Thoracic aorta (tissue), 2 donors: Measurements from ENCODE around the gene ELFN1. TPM values are rescaled to one million over a fixed set of nuclear protein-coding genes. Genes with fewer than 3 reads are reported as not detected.

Experiments used
- ATAC-seq: fragments of 150-250 bp; one replicate; pipeline ENCODE4 v1.8.0; 2017; ENCODE audit warnings: low read depth; ENCODE audit not compliant: insufficient number of reproducible peaks, low FRiP score
- DNase-seq: peaks from one replicate; pipeline ENCODE4 v3.0.0-alpha.2; 2020; ENCODE audit warnings: low spot score
- H3K27ac ChIP-seq, 2 donors: fragments of 200-600 bp; sonication (generic); 1 replicate in 1 of 2; 2 replicates in 1 of 2; pipeline ENCODE4 v1.5.1; 2016; ENCODE audit warnings: mild to moderate bottlenecking in 2 of 2, moderate library complexity in 2 of 2
- H3K27me3 ChIP-seq: fragments of 200-600 bp; sonication (generic); replicated peaks from 2 replicates; pipeline ENCODE4 v1.6.0; 2016; ENCODE audit warnings: mild to moderate bottlenecking; ENCODE audit not compliant: insufficient read depth
- H3K36me3 ChIP-seq: fragments of 200-600 bp; sonication (generic); one replicate; pipeline ENCODE4 v1.5.1; 2016
- H3K4me1 ChIP-seq, 2 donors: fragments of 200-600 bp; sonication (generic); 1 replicate in 1 of 2; 2 replicates in 1 of 2; pipeline versions ENCODE4 v1.5.1 to v1.6.0; 2016; ENCODE audit warnings: low read depth in 2 of 2, mild to moderate bottlenecking in 1 of 2; ENCODE audit not compliant: control insufficient read depth in 1 of 2
- H3K4me3 ChIP-seq: fragments of 200-600 bp; sonication (generic); 2 replicates; pipeline ENCODE4 v1.5.1; 2016; ENCODE audit warnings: mild to moderate bottlenecking
- H3K9me3 ChIP-seq: fragments of 200-600 bp; sonication (generic); 2 replicates; pipeline ENCODE4 v1.5.1; 2016
- total RNA-seq, 2 donors: library from RNA; depleted of rRNA; stranded (reverse); fragments of >200 nt; gene quantifications; one replicate each; pipeline versions ENCODE4 v1.1.0 to v1.2.3, GENCODE V29; 2016
- TF ChIP-seq, protein P1 (sequence below): fragments of 200-600 bp; sonication (generic); IDR thresholded peaks from one replicate; pipeline ENCODE4 v1.5.1; 2019; ENCODE audit warnings: antibody characterized with exemption

The ELFN1 gene
- total RNA-seq, 2 donors from 2014 or later = 0.81 to 0.85 TPM

DNA sequence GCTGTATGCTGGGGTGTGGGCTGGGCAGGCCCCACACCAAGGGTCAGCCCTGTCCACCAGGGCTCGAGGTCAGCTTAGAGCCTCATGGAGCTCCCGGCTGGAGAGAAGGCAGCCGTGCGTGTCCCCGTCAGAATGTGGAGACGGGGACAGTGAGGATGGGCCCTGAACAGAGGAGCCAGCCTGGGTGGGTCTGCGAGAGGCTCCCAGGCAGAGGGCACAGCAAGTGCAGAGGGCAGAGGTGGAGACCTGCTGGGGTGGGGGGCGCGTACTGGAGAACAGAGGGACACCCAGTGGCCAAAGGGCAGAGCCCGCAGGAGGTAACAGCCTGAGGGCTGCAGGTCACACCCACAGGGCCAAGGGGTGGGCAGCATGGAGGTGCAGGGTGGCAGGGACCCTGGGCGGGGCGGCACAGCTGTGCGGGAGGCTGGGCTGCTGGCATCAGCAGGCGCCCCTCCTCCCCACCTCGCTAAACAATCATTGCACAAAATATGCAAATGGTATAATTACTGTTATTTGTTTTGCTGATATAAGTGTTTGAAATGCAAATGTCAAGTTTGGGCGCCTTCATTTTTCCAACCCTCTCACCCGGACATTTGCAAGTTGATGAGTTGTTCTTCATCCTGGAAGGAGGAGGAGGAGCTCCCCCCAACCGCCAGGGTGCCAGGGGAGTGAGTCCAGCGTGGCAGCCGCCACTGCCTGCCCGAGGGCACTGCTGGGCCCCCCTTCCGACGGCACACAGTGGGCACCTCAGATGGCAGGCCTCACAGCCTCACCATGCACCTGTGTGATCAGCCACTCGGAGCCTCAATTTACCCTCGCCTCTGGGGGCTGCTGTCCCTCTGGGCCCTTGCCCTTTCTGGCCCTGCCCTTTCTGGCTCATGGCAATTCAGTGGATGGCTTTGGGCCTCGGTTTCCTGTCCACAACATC, 35.0 kb downstream of the ELFN1 start:
- H3K36me3 ChIP-seq = no peaks in the 10 kb centered on the region
- peaks cover 17% of the 10 kb centered on the region for H3K9me3 ChIP-seq
- H3K27ac ChIP-seq = no peak overlapping the region
- no peak for ATAC-seq
- H3K27me3 ChIP-seq = no peaks in the 10 kb centered on the region
- DNase-seq = no peak
- H3K4me3 ChIP-seq = no peak overlapping the region
- TF ChIP-seq, protein P1, sequence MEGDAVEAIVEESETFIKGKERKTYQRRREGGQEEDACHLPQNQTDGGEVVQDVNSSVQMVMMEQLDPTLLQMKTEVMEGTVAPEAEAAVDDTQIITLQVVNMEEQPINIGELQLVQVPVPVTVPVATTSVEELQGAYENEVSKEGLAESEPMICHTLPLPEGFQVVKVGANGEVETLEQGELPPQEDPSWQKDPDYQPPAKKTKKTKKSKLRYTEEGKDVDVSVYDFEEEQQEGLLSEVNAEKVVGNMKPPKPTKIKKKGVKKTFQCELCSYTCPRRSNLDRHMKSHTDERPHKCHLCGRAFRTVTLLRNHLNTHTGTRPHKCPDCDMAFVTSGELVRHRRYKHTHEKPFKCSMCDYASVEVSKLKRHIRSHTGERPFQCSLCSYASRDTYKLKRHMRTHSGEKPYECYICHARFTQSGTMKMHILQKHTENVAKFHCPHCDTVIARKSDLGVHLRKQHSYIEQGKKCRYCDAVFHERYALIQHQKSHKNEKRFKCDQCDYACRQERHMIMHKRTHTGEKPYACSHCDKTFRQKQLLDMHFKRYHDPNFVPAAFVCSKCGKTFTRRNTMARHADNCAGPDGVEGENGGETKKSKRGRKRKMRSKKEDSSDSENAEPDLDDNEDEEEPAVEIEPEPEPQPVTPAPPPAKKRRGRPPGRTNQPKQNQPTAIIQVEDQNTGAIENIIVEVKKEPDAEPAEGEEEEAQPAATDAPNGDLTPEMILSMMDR = no peak
- H3K4me1 ChIP-seq = no peaks in the 10 kb centered on the region

DNA sequence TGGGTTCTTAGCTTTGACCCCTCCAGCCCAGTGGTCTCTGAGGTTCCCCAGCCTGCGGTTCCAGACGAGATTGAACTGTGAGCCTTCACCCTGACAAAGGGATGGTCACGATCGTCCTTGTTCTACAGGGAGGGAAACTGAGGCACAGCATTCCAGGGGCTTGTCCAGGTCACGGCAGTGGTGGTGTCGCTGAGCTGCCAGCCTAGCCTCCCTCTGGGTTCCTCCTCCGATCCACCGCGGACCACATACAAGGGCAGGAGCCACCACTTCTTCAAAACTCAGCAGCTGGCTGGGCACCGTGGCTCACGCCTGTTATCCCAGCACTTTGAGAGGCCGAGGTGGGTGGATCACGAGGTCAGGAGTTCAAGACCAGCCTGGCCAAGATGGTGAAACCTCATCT, 35.8 kb downstream of the ELFN1 start:
- no peak for ATAC-seq
- DNase-seq = no peak
- TF ChIP-seq, protein P1 = no peak

DNA sequence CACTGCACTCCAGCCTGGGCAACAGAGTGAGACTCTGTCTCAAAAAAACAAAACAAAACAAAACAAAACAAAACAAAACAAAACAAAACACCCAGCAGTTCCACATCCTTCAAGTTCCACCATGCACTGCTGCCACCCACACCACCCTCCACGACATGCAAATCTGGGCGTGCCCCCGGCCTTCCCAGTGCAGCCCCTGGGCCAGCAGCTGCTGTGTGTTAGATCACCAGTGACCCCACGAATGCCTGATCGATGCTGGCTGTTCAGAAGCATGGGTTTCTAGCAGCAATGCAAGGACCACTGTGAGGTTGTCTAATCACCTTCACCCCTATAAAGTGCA, 36.3 kb downstream of the ELFN1 start:
- no peak for ATAC-seq
- Histone ChIP-seq H3K36me3 (no peaks in the 10 kb centered on the region), H3K4me1 (no peaks in the 10 kb centered on the region), H3K27ac (no peak overlapping the region), H3K27me3 (no peaks in the 10 kb centered on the region), H3K4me3 (no peak overlapping the region), H3K9me3 (peaks cover 17% of the 10 kb centered on the region)
- TF ChIP-seq, protein P1 = no peak
- DNase-seq = no peak

More for the DNA sequence above, 35.8 kb downstream of the ELFN1 start:
- Histone ChIP-seq H3K9me3 (peaks cover 17% of the 10 kb centered on the region), H3K27ac (no peak overlapping the region), H3K36me3 (no peaks in the 10 kb centered on the region), H3K4me3 (no peak overlapping the region), H3K27me3 (no peaks in the 10 kb centered on the region), H3K4me1 (no peaks in the 10 kb centered on the region)

- no peaks in the 10 kb centered on the region for H3K4me1 ChIP-seq
- no peak overlapping the region for H3K4me3 ChIP-seq
- peaks cover 15% of the 10 kb centered on the region for H3K9me3 ChIP-seq
- H3K27ac ChIP-seq = no peak overlapping the region
- no peaks in the 10 kb centered on the region for H3K36me3 ChIP-seq
- H3K27me3 ChIP-seq = no peaks in the 10 kb centered on the region
- no peak for DNase-seq
- no peak for ATAC-seq
- TF ChIP-seq, protein P1 = no peak
These were observed 36.9 kb downstream of the ELFN1 start for GRCh38 chr7:1706721-1707613.
